Endodermal cell (in vitro differentiated cells): Measurements from ENCODE around the gene FMO3. TPM values are rescaled to one million over a fixed set of nuclear protein-coding genes. Genes with fewer than 3 reads are reported as not detected.

ENCODE experiments used
- DNase-seq: peaks from one replicate; pipeline ENCODE4 v3.0.0-alpha.2; 2017
- H3K27ac ChIP-seq: 2 replicates; pipeline ENCODE4 v1.5.1; 2013; ENCODE audit warnings: mild to moderate bottlenecking, low read depth, low read length, moderate library complexity
- H3K27me3 ChIP-seq: 2 replicates; pipeline ENCODE4 v1.6.1; 2013; ENCODE audit warnings: mild to moderate bottlenecking, low read length, moderate library complexity; ENCODE audit not compliant: insufficient read depth, control insufficient read depth, poor library complexity, severe bottlenecking
- H3K36me3 ChIP-seq: 2 replicates; pipeline ENCODE4 v1.7.0; 2013; ENCODE audit warnings: mild to moderate bottlenecking, low read length, moderate library complexity; ENCODE audit not compliant: control insufficient read depth, insufficient read depth
- H3K4me1 ChIP-seq: one replicate; pipeline ENCODE4 v1.7.0; 2013; ENCODE audit warnings: low read length; ENCODE audit not compliant: control insufficient read depth, insufficient read depth
- H3K4me3 ChIP-seq: 2 replicates; pipeline ENCODE4 v1.5.1; 2013; ENCODE audit warnings: mild to moderate bottlenecking, low read length, moderate library complexity
- H3K9ac ChIP-seq: 2 replicates; pipeline ENCODE4 v1.6.1; 2013; ENCODE audit warnings: mild to moderate bottlenecking, low read length, moderate library complexity; ENCODE audit not compliant: poor library complexity, severe bottlenecking; ENCODE audit errors: extremely low read depth
- H3K9me3 ChIP-seq: 2 replicates; pipeline ENCODE4 v1.6.1; 2013; ENCODE audit warnings: mild to moderate bottlenecking, low read length, moderate library complexity; ENCODE audit not compliant: control insufficient read depth
- H3K27ac Mint-ChIP-seq: 2 replicates; pipeline ENCODE4 v1.8.0; 2020; ENCODE audit warnings: mixed read lengths
- H3K27me3 Mint-ChIP-seq: 2 replicates; pipeline ENCODE4 v1.8.0; 2021; ENCODE audit warnings: mild to moderate bottlenecking, mixed read lengths; ENCODE audit not compliant: insufficient read depth
- H3K36me3 Mint-ChIP-seq: 2 replicates; pipeline ENCODE4 v1.8.0; 2020; ENCODE audit warnings: low read depth, mixed read lengths
- H3K4me1 Mint-ChIP-seq: 2 replicates; pipeline ENCODE4 v1.8.0; 2020; ENCODE audit warnings: mixed read lengths
- H3K4me3 Mint-ChIP-seq: 2 replicates; pipeline ENCODE4 v1.8.0; 2020; ENCODE audit warnings: mild to moderate bottlenecking, moderate library complexity, mixed read lengths
- H3K9me3 Mint-ChIP-seq: 2 replicates; pipeline ENCODE4 v1.8.0; 2020; ENCODE audit warnings: mild to moderate bottlenecking, mixed read lengths
- WGBS, 2 experiments: methylation state at CpG; one replicate each; pipeline versions ENCODE4 v1.1.5 to v1.1.7; 2013; ENCODE audit warnings: missing lambda C conversion rate in 2 of 2, mixed read lengths in 1 of 2; ENCODE audit not compliant: insufficient coverage in 1 of 2, insufficient read length in 1 of 2; 5-methylcytosine and 5-hydroxymethylcytosine counted together
- total RNA-seq, 2 donors: library from RNA; stranded (reverse); fragmentation: NEBNext Ultra II Directional in 1 of 2; extraction: Animal tissue kit (Norgen Biotek cat#: 25700) in 1 of 2; gene quantifications; 2 replicates in 1 of 2; 3 replicates in 1 of 2; pipeline ENCODE4 v1.2.1, GENCODE V29; 2021
- TF ChIP-seq, protein P1 (sequence below): fragments of 200-600 bp; sonication (generic); conservative IDR thresholded peaks from 2 replicates; pipeline ENCODE4 v1.5.0; 2021; ENCODE audit warnings: antibody characterized with exemption, mild to moderate bottlenecking

Gene FMO3
- total RNA-seq, 2 donors from 2014 or later, result not detected

DNA sequence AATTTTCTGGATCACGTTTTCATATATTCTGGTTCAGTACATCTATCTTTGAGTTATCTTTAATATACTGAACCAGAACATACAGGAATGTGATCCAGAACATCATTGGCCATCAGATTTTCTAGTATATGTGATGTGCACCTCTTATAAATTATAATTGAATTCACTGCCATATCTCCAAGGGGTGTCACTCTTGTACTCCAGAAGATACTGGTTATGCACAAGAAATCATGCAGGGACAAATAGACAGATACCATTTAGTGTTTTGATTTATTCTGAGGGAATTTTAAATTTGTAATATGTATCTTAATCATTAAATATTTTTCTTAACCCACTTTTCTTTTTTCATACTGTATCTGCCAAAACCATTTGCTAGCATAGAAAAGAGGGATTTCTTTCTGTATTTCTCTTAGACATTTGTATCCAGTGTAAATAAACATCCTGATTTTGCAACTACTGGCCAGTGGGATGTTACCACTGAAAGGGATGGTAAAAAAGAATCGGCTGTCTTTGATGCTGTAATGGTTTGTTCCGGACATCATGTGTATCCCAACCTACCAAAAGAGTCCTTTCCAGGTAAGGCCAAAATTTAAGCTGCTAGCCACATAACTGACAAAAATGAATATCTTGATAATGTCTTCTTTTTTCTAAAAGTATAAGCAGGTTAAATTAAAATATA is 16.7 kb downstream of the FMO3 start:
- no peaks in the 10 kb centered on the region for H3K4me1 Mint-ChIP-seq
- Histone ChIP-seq H3K9ac (no peak overlapping the region), H3K4me3 (no peak overlapping the region), H3K36me3 (no peaks in the 10 kb centered on the region), H3K27ac (no peak overlapping the region), H3K27me3 (no peaks in the 10 kb centered on the region), H3K9me3 (no peaks in the 10 kb centered on the region), H3K4me1 (no peaks in the 10 kb centered on the region)
- no peaks in the 10 kb centered on the region for H3K9me3 Mint-ChIP-seq
- WGBS, 2 experiments, result 80 to 96% methylated on average over 2 to 3 of the region's 3 CpGs
- H3K27ac Mint-ChIP-seq, result no peak overlapping the region
- no peak for DNase-seq
- H3K36me3 Mint-ChIP-seq, result no peaks in the 10 kb centered on the region
- H3K27me3 Mint-ChIP-seq, result no peaks in the 10 kb centered on the region
- no peak overlapping the region for H3K4me3 Mint-ChIP-seq
- TF ChIP-seq, protein P1, sequence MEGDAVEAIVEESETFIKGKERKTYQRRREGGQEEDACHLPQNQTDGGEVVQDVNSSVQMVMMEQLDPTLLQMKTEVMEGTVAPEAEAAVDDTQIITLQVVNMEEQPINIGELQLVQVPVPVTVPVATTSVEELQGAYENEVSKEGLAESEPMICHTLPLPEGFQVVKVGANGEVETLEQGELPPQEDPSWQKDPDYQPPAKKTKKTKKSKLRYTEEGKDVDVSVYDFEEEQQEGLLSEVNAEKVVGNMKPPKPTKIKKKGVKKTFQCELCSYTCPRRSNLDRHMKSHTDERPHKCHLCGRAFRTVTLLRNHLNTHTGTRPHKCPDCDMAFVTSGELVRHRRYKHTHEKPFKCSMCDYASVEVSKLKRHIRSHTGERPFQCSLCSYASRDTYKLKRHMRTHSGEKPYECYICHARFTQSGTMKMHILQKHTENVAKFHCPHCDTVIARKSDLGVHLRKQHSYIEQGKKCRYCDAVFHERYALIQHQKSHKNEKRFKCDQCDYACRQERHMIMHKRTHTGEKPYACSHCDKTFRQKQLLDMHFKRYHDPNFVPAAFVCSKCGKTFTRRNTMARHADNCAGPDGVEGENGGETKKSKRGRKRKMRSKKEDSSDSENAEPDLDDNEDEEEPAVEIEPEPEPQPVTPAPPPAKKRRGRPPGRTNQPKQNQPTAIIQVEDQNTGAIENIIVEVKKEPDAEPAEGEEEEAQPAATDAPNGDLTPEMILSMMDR, result no peak

DNA sequence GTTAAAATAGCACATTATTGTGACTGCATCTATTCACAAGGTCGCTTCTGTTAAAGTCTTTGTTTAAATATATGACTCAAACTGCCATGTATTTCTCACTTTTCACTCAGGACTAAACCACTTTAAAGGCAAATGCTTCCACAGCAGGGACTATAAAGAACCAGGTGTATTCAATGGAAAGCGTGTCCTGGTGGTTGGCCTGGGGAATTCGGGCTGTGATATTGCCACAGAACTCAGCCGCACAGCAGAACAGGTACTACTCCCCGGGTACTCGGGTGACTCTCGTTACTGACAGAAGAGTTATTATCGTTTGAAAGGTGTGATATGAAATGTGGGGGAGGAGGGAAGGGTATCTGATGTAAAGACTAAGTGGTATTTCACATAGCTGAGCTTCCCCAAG is 17.3 kb downstream of the FMO3 start:
- DNase-seq, result no peak
- Mint-ChIP-seq H3K36me3 (no peaks in the 10 kb centered on the region), H3K4me1 (no peaks in the 10 kb centered on the region)

DNA sequence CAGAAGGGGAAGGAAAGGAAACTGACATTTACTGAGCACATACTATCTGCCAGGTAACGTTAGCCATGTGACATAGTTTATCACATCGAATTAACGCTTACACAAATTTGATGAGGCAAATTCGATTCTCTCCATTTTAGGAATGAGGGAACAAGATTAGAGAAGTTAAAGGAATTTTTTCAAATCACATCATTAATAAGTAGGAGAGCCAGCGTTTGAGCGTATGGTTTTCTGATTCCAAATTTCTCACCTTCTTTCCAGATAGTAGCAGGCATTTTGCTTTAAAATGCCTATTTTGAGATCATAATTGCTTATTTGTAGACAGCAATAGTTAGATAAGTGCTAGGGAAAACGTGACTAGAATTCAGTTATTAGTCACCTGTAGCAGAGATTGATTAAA is 19.3 kb downstream of the FMO3 start:
- H3K36me3 ChIP-seq, result no peaks in the 10 kb centered on the region
- Mint-ChIP-seq H3K27ac (no peak overlapping the region), H3K36me3 (no peaks in the 10 kb centered on the region), H3K4me3 (no peak overlapping the region), H3K9me3 (no peaks in the 10 kb centered on the region), H3K4me1 (no peaks in the 10 kb centered on the region), H3K27me3 (no peaks in the 10 kb centered on the region)
- no peak for DNase-seq
- TF ChIP-seq, protein P1, result no peak
- H3K9ac ChIP-seq, result no peak overlapping the region
- no peaks in the 10 kb centered on the region for H3K27me3 ChIP-seq
- WGBS, 2 experiments, result 89 to 90% methylated on average over 4 to 7 of the region's 7 CpGs
- no peak overlapping the region for H3K4me3 ChIP-seq
- no peaks in the 10 kb centered on the region for H3K4me1 ChIP-seq
- H3K9me3 ChIP-seq, result no peaks in the 10 kb centered on the region
- H3K27ac ChIP-seq, result no peak overlapping the region

More for the DNA sequence above, 17.3 kb downstream of the FMO3 start:
- H3K27me3 ChIP-seq, result no peaks in the 10 kb centered on the region
- H3K27ac ChIP-seq, result no peak overlapping the region
- no peaks in the 10 kb centered on the region for H3K9me3 ChIP-seq
- 91 to 93% methylated on average over 7 to 8 of the region's 8 CpGs for WGBS, 2 experiments
- no peaks in the 10 kb centered on the region for H3K27me3 Mint-ChIP-seq
- no peaks in the 10 kb centered on the region for H3K9me3 Mint-ChIP-seq
- H3K27ac Mint-ChIP-seq, result no peak overlapping the region
- H3K36me3 ChIP-seq, result no peaks in the 10 kb centered on the region
- TF ChIP-seq, protein P1, result peak; percentile 51
- H3K4me3 Mint-ChIP-seq, result no peak overlapping the region
- no peaks in the 10 kb centered on the region for H3K4me1 ChIP-seq
- no peak overlapping the region for H3K9ac ChIP-seq
- no peak overlapping the region for H3K4me3 ChIP-seq
